Measurements from ENCODE around the gene KCNIP1.

The KCNIP1 gene

DNA sequence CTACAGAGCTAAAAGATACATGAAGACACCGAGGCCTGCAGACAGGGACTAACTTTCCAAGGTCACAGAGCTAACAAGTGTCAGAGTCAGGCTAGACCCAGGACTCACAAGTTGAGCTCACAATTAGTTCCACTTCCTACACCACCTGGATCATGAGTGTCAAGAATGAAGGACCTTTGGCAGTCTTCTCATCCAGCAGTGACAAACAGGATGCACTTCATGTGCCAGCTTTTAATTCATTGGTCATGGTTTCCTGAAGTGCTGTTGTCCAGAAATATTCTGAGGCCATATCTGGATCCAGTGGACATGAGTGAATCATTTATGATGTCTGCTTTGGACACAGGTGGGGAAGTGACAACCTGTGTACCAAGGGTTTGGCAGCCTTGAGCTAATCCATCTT lies 77.4 kb downstream of the KCNIP1 start:
- H3K27me3 ChIP-seq (ENCODE audit: control insufficient read depth, insufficient read depth, low read length): no peaks in the 10 kb centered on the region
- no peak overlapping the region for H3K27ac ChIP-seq (ENCODE audit: low read depth, low read length)
- peaks cover 7% of the 10 kb centered on the region for H3K9me3 ChIP-seq (ENCODE audit: control insufficient read depth, insufficient read depth, low read depth, low read length)
- H3K36me3 ChIP-seq (ENCODE audit: control insufficient read depth, insufficient read depth, low read length): no peaks in the 10 kb centered on the region
- no peak overlapping the region for H3K9ac ChIP-seq (ENCODE audit: low read length)
- no peak overlapping the region for H3K4me3 ChIP-seq (ENCODE audit: low read depth, low read length)
- H3K4me1 ChIP-seq (ENCODE audit: control insufficient read depth, insufficient read depth, low read length): peaks cover 3% of the 10 kb centered on the region; the same call in 1 of the 2 replicates

DNA sequence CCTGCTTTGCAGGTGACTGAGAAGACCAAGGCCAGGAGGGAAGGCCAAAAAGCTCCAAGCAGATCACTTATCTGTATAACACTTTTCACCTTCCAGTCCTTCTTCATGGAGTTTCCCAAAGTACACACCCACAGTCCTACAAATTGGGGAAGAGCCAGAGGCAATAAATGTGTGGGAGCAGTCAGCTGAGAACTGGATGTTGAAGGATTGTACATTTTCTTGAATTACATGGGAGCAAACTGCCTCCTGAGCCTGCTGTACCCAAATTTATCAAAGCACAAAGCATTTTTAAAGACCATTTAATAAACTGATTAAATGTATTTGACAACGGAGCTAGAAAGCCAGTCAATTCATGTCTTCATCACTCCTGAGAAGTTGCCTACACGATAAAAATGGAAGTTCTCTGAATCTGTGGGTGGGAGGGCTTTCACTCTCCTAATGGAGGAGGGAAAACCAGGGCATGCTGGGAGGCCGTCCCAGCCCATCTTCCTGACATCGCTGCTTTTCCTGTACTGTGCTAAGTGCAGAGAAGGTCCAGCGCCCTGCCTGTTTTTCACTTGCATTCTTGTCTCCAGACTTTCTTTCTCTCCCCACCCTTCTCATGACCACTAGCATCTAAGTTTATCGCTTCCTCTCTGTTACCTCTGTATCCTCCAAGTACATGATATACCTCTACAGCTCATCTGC lies 79.0 kb downstream of the KCNIP1 start:
- Histone ChIP-seq H3K9ac (ENCODE audit: low read length) (no peak overlapping the region), H3K36me3 (ENCODE audit: control insufficient read depth, insufficient read depth, low read length) (no peaks in the 10 kb centered on the region), H3K4me3 (ENCODE audit: low read depth, low read length) (no peak overlapping the region), H3K9me3 (ENCODE audit: control insufficient read depth, insufficient read depth, low read depth, low read length) (peaks cover 6% of the 10 kb centered on the region), H3K27me3 (ENCODE audit: control insufficient read depth, insufficient read depth, low read length) (no peaks in the 10 kb centered on the region), H3K27ac (ENCODE audit: low read depth, low read length) (no peak overlapping the region), H3K4me1 (ENCODE audit: control insufficient read depth, insufficient read depth, low read length) (peaks cover 3% of the 10 kb centered on the region; the same call in 1 of the 2 replicates)

DNA sequence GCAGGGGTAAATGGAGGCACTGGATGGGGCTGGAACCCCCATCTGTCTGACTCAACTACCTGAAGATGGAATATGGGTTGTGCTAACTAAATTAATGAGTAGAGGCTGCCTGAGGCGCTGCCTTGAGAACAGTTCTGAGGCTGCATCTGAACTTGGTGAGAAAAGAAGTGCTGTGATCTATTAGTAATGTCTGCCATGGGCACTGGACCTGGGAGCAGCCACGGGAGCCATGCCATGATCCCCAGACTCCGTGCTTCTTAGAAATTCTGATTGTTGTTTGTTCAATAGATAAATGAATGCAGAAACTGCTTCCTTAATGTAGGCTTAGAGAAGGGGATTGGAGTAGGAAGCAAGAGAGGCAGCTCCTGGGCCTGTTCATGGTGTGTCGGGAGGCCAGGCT lies 80.2 kb downstream of the KCNIP1 start:
- H3K9me3 ChIP-seq (ENCODE audit: control insufficient read depth, insufficient read depth, low read depth, low read length): peaks cover 1% of the 10 kb centered on the region; the same call in 1 of the 2 replicates
- no peak overlapping the region for H3K4me3 ChIP-seq (ENCODE audit: low read depth, low read length)
- no peak overlapping the region for H3K9ac ChIP-seq (ENCODE audit: low read length)
- no peaks in the 10 kb centered on the region for H3K36me3 ChIP-seq (ENCODE audit: control insufficient read depth, insufficient read depth, low read length)
- peaks cover 3% of the 10 kb centered on the region; the same call in 1 of the 2 replicates for H3K4me1 ChIP-seq (ENCODE audit: control insufficient read depth, insufficient read depth, low read length)
- no peaks in the 10 kb centered on the region for H3K27me3 ChIP-seq (ENCODE audit: control insufficient read depth, insufficient read depth, low read length)
- H3K27ac ChIP-seq (ENCODE audit: low read depth, low read length): no peak overlapping the region

GRCh38 chr5:170584450-170585058 lies 80.7 kb downstream of the KCNIP1 start:
- Histone ChIP-seq H3K36me3 (ENCODE audit: control insufficient read depth, insufficient read depth, low read length) (no peaks in the 10 kb centered on the region), H3K27me3 (ENCODE audit: control insufficient read depth, insufficient read depth, low read length) (no peaks in the 10 kb centered on the region), H3K4me3 (ENCODE audit: low read depth, low read length) (no peak overlapping the region), H3K4me1 (ENCODE audit: control insufficient read depth, insufficient read depth, low read length) (peaks cover 3% of the 10 kb centered on the region; the same call in 1 of the 2 replicates), H3K27ac (ENCODE audit: low read depth, low read length) (no peak overlapping the region), H3K9ac (ENCODE audit: low read length) (no peak overlapping the region), H3K9me3 (ENCODE audit: control insufficient read depth, insufficient read depth, low read depth, low read length) (no peaks in the 10 kb centered on the region)

- H3K27ac ChIP-seq (ENCODE audit: low read depth, low read length): no peak overlapping the region
- H3K4me3 ChIP-seq (ENCODE audit: low read depth, low read length): no peak overlapping the region
- peaks cover 3% of the 10 kb centered on the region; the same call in 1 of the 2 replicates for H3K4me1 ChIP-seq (ENCODE audit: control insufficient read depth, insufficient read depth, low read length)
- H3K9ac ChIP-seq (ENCODE audit: low read length): no peak overlapping the region
- H3K9me3 ChIP-seq (ENCODE audit: control insufficient read depth, insufficient read depth, low read depth, low read length): no peaks in the 10 kb centered on the region
- no peaks in the 10 kb centered on the region for H3K36me3 ChIP-seq (ENCODE audit: control insufficient read depth, insufficient read depth, low read length)
- no peaks in the 10 kb centered on the region for H3K27me3 ChIP-seq (ENCODE audit: control insufficient read depth, insufficient read depth, low read length)
Observed at GRCh38 chr5:170585273-170585948, 81.6 kb downstream of the KCNIP1 start.

DNA sequence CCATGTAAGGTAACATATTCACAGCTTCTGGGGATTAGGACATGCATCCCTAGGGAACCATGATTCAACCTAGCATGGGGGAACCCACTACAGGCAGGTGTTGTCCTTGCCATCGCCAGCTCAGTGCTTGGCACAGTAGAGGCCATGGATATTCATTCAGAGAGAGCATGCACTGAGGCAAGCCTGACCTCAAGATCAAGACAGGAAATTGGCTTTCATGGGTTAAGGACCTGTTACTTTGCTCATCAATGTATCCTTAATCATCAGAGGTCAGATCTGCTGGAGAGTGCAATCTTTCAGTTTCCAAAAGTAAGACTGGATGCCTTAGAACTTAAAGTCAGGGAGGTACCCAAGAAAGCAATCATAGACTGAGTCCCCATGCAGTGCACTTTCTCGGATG lies 84.0 kb downstream of the KCNIP1 start:
- no peak overlapping the region for H3K9ac ChIP-seq (ENCODE audit: low read length)
- peaks cover 3% of the 10 kb centered on the region; the same call in 1 of the 2 replicates for H3K4me1 ChIP-seq (ENCODE audit: control insufficient read depth, insufficient read depth, low read length)
- H3K4me3 ChIP-seq (ENCODE audit: low read depth, low read length): no peak overlapping the region
- no peaks in the 10 kb centered on the region for H3K27me3 ChIP-seq (ENCODE audit: control insufficient read depth, insufficient read depth, low read length)
- no peak overlapping the region for H3K27ac ChIP-seq (ENCODE audit: low read depth, low read length)
- no peaks in the 10 kb centered on the region for H3K9me3 ChIP-seq (ENCODE audit: control insufficient read depth, insufficient read depth, low read depth, low read length)
- H3K36me3 ChIP-seq (ENCODE audit: control insufficient read depth, insufficient read depth, low read length): no peaks in the 10 kb centered on the region

- no peaks in the 10 kb centered on the region for H3K36me3 ChIP-seq (ENCODE audit: control insufficient read depth, insufficient read depth, low read length)
- no peak overlapping the region for H3K9ac ChIP-seq (ENCODE audit: low read length)
- H3K9me3 ChIP-seq (ENCODE audit: control insufficient read depth, insufficient read depth, low read depth, low read length): no peaks in the 10 kb centered on the region
- no peak overlapping the region for H3K27ac ChIP-seq (ENCODE audit: low read depth, low read length)
- no peak overlapping the region for H3K4me3 ChIP-seq (ENCODE audit: low read depth, low read length)
- H3K27me3 ChIP-seq (ENCODE audit: control insufficient read depth, insufficient read depth, low read length): no peaks in the 10 kb centered on the region
- H3K4me1 ChIP-seq (ENCODE audit: control insufficient read depth, insufficient read depth, low read length): no peaks in the 10 kb centered on the region; the same call in 1 of the 2 replicates
Observed at GRCh38 chr5:170589643-170590042, 85.8 kb downstream of the KCNIP1 start.

GRCh38 chr5:170590566-170590965 lies 86.7 kb downstream of the KCNIP1 start:
- Histone ChIP-seq H3K9ac (ENCODE audit: low read length) (no peak overlapping the region), H3K4me3 (ENCODE audit: low read depth, low read length) (no peak overlapping the region), H3K9me3 (ENCODE audit: control insufficient read depth, insufficient read depth, low read depth, low read length) (no peaks in the 10 kb centered on the region), H3K27ac (ENCODE audit: low read depth, low read length) (no peak overlapping the region), H3K36me3 (ENCODE audit: control insufficient read depth, insufficient read depth, low read length) (no peaks in the 10 kb centered on the region), H3K4me1 (ENCODE audit: control insufficient read depth, insufficient read depth, low read length) (no peaks in the 10 kb centered on the region), H3K27me3 (ENCODE audit: control insufficient read depth, insufficient read depth, low read length) (no peaks in the 10 kb centered on the region)

DNA sequence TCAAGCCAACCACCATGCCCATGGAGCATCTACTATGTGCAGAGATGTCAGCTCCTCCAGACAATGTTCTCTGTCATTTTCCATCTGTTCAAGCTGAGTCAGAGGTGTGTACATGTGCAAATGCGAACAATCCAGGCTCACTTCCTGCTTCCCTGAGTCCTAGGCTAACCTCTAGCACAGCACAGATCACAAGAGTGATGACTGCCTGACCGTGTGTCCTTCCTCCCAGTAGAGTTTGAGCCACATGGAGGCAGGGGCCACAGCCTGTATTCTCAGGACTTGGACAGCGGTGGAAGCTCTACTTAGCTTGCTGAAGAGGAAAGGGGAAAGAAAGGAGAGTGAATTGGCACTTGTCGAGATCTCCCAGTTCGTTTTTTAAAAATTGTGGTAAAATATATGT lies 87.2 kb downstream of the KCNIP1 start:
- H3K9me3 ChIP-seq (ENCODE audit: control insufficient read depth, insufficient read depth, low read depth, low read length): no peaks in the 10 kb centered on the region
- no peak overlapping the region for H3K4me3 ChIP-seq (ENCODE audit: low read depth, low read length)
- no peak overlapping the region for H3K9ac ChIP-seq (ENCODE audit: low read length)
- no peak overlapping the region for H3K27ac ChIP-seq (ENCODE audit: low read depth, low read length)
- no peaks in the 10 kb centered on the region for H3K4me1 ChIP-seq (ENCODE audit: control insufficient read depth, insufficient read depth, low read length)
- H3K27me3 ChIP-seq (ENCODE audit: control insufficient read depth, insufficient read depth, low read length): no peaks in the 10 kb centered on the region
- no peaks in the 10 kb centered on the region for H3K36me3 ChIP-seq (ENCODE audit: control insufficient read depth, insufficient read depth, low read length)

DNA sequence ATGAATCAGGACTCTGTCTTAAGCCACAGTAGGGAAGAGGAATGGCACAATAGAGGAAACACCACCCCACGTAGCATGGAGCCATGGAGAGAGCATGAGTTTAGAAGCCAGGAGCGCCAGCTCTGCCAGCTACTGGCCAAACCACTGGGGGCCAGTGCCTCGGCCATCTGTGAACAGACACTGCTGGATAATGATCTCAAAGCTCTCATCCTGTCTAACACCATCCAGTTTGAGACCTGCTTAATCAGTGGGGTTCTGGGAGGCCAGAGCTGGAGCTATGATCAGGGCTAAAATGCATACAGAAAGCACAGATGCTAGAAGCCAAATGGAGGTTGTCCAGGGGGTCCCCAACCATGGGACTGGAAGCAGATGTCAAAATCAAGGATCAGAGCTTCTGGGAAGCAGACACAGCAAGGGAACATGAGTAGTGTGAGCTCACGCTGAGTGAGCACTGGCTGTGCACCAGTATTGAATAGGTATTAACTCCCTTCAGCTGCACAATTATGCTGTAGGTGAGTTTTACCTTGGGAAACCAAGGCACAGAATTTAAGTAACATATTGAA lies 92.7 kb downstream of the KCNIP1 start:
- no peaks in the 10 kb centered on the region for H3K9me3 ChIP-seq (ENCODE audit: control insufficient read depth, insufficient read depth, low read depth, low read length)
- no peaks in the 10 kb centered on the region for H3K36me3 ChIP-seq (ENCODE audit: control insufficient read depth, insufficient read depth, low read length)
- peaks cover 3% of the 10 kb centered on the region; the same call in 1 of the 2 replicates for H3K27me3 ChIP-seq (ENCODE audit: control insufficient read depth, insufficient read depth, low read length)
- peaks cover 6% of the 10 kb centered on the region; the same call in 1 of the 2 replicates for H3K4me1 ChIP-seq (ENCODE audit: control insufficient read depth, insufficient read depth, low read length)
- H3K9ac ChIP-seq (ENCODE audit: low read length): no peak overlapping the region
- no peak overlapping the region for H3K4me3 ChIP-seq (ENCODE audit: low read depth, low read length)
- no peak overlapping the region for H3K27ac ChIP-seq (ENCODE audit: low read depth, low read length)
